Stomach smooth muscle (tissue), 2 donors: ENCODE results near the gene HDAC4.

Source experiments
- H3K27ac ChIP-seq: one replicate; pipeline ENCODE4 v1.7.0; 2013; ENCODE audit warnings: mild to moderate bottlenecking, low read length, inconsistent platforms
- H3K27me3 ChIP-seq, 2 donors: one replicate each; pipeline ENCODE4 v1.7.0; 2013; ENCODE audit warnings: low read length in 2 of 2; ENCODE audit not compliant: insufficient read depth in 2 of 2, control insufficient read depth in 1 of 2
- H3K36me3 ChIP-seq, 2 donors: one replicate each; pipeline ENCODE4 v1.7.0; 2013; ENCODE audit warnings: low read length in 2 of 2; ENCODE audit not compliant: control insufficient read depth in 2 of 2, insufficient read depth in 2 of 2
- H3K4me1 ChIP-seq: one replicate; pipeline ENCODE4 v1.7.0; 2013; ENCODE audit warnings: low read length; ENCODE audit not compliant: control insufficient read depth, insufficient read depth
- H3K4me3 ChIP-seq, 2 donors: one replicate each; pipeline ENCODE4 v1.7.0; 2013; ENCODE audit warnings: low read length in 2 of 2
- H3K9ac ChIP-seq, 2 donors: one replicate each; pipeline ENCODE4 v1.7.0; 2013; ENCODE audit warnings: low read length in 2 of 2, mild to moderate bottlenecking in 1 of 2
- H3K9me3 ChIP-seq, 2 donors: one replicate each; pipeline ENCODE4 v1.7.0; 2013; ENCODE audit warnings: low read length in 2 of 2; ENCODE audit not compliant: control insufficient read depth in 2 of 2
- donor health status: healthy.
- donor health status: Pancreatic carcinoma.

The HDAC4 gene

GRCh38 chr2:239374896-239375277 is 25.9 kb downstream of the HDAC4 start:
- Histone ChIP-seq H3K9me3 (no peaks in the 10 kb centered on the region), H3K4me3 (no peak overlapping the region), H3K9ac (no peak overlapping the region), H3K27me3 (no peaks in the 10 kb centered on the region), H3K4me1 (peaks cover 28% of the 10 kb centered on the region), H3K27ac (no peak overlapping the region), H3K36me3 (peaks cover 4 to 8% of the 10 kb centered on the region in 2 donors)

GRCh38 chr2:239372835-239373234 is 28.0 kb downstream of the HDAC4 start:
- Histone ChIP-seq H3K36me3 (peaks cover 5 to 8% of the 10 kb centered on the region in 2 donors), H3K27ac (no peak overlapping the region), H3K4me3 (no peak overlapping the region)

GRCh38 chr2:239371726-239372686 is 28.8 kb downstream of the HDAC4 start:
- Histone ChIP-seq H3K9ac (no peak overlapping the region), H3K27ac (no peak overlapping the region), H3K9me3 (no peaks in the 10 kb centered on the region), H3K36me3 (peaks cover 5 to 8% of the 10 kb centered on the region in 2 donors), H3K4me3 (no peak overlapping the region), H3K27me3 (no peaks in the 10 kb centered on the region), H3K4me1 (peaks cover 31% of the 10 kb centered on the region)

More at GRCh38 chr2:239372835-239373234, 28.0 kb downstream of the HDAC4 start:
- Histone ChIP-seq H3K4me1 (peaks cover 32% of the 10 kb centered on the region), H3K27me3 (no peaks in the 10 kb centered on the region), H3K9me3 (no peaks in the 10 kb centered on the region), H3K9ac (no peak overlapping the region)

GRCh38 chr2:239370876-239371725 is 29.7 kb downstream of the HDAC4 start:
- no peak overlapping the region for H3K9ac ChIP-seq
- H3K27ac ChIP-seq = peak overlapping the region; percentile 60
- peaks cover 35% of the 10 kb centered on the region for H3K4me1 ChIP-seq
- no peaks in the 10 kb centered on the region for H3K27me3 ChIP-seq
- no peaks in the 10 kb centered on the region for H3K9me3 ChIP-seq
- H3K4me3 ChIP-seq = no peak overlapping the region
- H3K36me3 ChIP-seq = peaks cover 5 to 9% of the 10 kb centered on the region in 2 donors

GRCh38 chr2:239370403-239370802 is 30.4 kb downstream of the HDAC4 start:
- Histone ChIP-seq H3K27me3 (no peaks in the 10 kb centered on the region), H3K27ac (peak overlapping the region; percentile 60), H3K4me3 (no peak overlapping the region), H3K9ac (no peak overlapping the region), H3K9me3 (no peaks in the 10 kb centered on the region), H3K4me1 (peaks cover 37% of the 10 kb centered on the region), H3K36me3 (peaks cover 5 to 11% of the 10 kb centered on the region in 2 donors)

- peak overlapping the region; percentile 60 for H3K27ac ChIP-seq
- no peak overlapping the region for H3K4me3 ChIP-seq
- peaks cover 5 to 11% of the 10 kb centered on the region in 2 donors for H3K36me3 ChIP-seq
- H3K9me3 ChIP-seq = no peaks in the 10 kb centered on the region
- peaks cover 34% of the 10 kb centered on the region for H3K4me1 ChIP-seq
- no peaks in the 10 kb centered on the region for H3K27me3 ChIP-seq
- no peak overlapping the region for H3K9ac ChIP-seq
Observed at GRCh38 chr2:239369631-239370161, 31.1 kb downstream of the HDAC4 start.

- H3K4me1 ChIP-seq = peaks cover 35% of the 10 kb centered on the region
- no peak overlapping the region for H3K9ac ChIP-seq
- H3K36me3 ChIP-seq = peaks cover 5 to 10% of the 10 kb centered on the region in 2 donors
- peak overlapping the region; percentile 60 for H3K27ac ChIP-seq
- H3K27me3 ChIP-seq = no peaks in the 10 kb centered on the region
- no peaks in the 10 kb centered on the region for H3K9me3 ChIP-seq
- no peak overlapping the region for H3K4me3 ChIP-seq
Observed at GRCh38 chr2:239368906-239369552, 31.8 kb downstream of the HDAC4 start.

- peaks cover 38% of the 10 kb centered on the region for H3K4me1 ChIP-seq
- H3K27me3 ChIP-seq = no peaks in the 10 kb centered on the region
- H3K27ac ChIP-seq = peak overlapping the region; percentile 60
- H3K36me3 ChIP-seq = peaks cover 5 to 6% of the 10 kb centered on the region in 2 donors
- H3K9ac ChIP-seq = no peak overlapping the region
- no peaks in the 10 kb centered on the region for H3K9me3 ChIP-seq
- no peak overlapping the region for H3K4me3 ChIP-seq
Observed at GRCh38 chr2:239368321-239368720, 32.5 kb downstream of the HDAC4 start.

- H3K9me3 ChIP-seq = no peaks in the 10 kb centered on the region
- no peaks in the 10 kb centered on the region for H3K27me3 ChIP-seq
- peak overlapping the region; percentile 41 for H3K27ac ChIP-seq
- H3K4me3 ChIP-seq = no peak overlapping the region
- peaks cover 3 to 4% of the 10 kb centered on the region in 2 donors for H3K36me3 ChIP-seq
- H3K9ac ChIP-seq = no peak overlapping the region
- H3K4me1 ChIP-seq = peaks cover 42% of the 10 kb centered on the region
Observed at GRCh38 chr2:239366740-239367139, 34.1 kb downstream of the HDAC4 start.

GRCh38 chr2:239365782-239366435 is 34.9 kb downstream of the HDAC4 start:
- H3K4me3 ChIP-seq = no peak overlapping the region
- no peaks in the 10 kb centered on the region for H3K27me3 ChIP-seq
- peaks cover 3 to 4% of the 10 kb centered on the region in 2 donors for H3K36me3 ChIP-seq
- H3K4me1 ChIP-seq = peaks cover 43% of the 10 kb centered on the region
- peak overlapping the region; percentile 41 for H3K27ac ChIP-seq
- no peak overlapping the region for H3K9ac ChIP-seq
- H3K9me3 ChIP-seq = no peaks in the 10 kb centered on the region
